GM18511 (cell line): ENCODE data around the gene RCOR2.

Experiments
- ATAC-seq: cut with Tn5 transposase; IDR thresholded peaks from one replicate; pipeline ENCODE4 v1.9.1; 2021; ENCODE audit warnings: mild to moderate bottlenecking, moderate library complexity; ENCODE audit not compliant: unreplicated experiment

Gene RCOR2

DNA sequence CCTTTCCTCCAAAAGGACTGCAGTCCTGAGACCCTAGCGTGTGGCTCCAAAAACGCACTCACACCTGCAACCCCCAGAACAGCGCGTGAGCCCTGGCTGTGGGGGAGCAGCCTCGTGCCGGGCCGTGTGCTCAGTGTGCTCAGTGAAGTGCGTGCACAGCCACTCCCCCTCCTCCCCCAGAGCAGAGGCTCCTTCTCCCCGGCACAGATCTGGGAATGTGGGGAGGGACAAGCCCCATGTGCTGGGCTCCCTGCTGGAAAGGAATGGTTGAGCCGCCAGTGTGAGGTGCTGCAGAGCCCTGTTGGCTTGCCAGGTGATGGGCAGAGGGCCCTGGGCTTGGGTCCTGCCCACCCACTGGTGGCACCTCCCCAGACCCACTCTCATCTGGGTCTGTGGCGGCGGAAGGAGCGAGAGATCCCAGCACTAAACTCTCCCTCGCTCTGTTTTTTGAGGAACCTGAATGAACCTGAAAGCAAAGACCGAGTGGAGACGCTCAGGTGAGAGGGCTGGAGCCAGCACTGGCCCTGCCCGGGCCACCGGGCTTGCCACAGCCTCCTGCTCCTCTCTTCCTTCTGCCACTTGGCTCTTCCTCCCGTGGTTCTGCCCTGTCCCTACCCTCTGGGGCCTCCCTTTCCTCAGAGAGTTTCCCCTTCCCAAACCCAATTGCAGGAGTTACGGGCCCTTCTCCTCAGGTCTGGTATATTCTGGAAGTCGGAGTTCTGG lies 9.0 kb downstream of the RCOR2 start:
- no peak for ATAC-seq

DNA sequence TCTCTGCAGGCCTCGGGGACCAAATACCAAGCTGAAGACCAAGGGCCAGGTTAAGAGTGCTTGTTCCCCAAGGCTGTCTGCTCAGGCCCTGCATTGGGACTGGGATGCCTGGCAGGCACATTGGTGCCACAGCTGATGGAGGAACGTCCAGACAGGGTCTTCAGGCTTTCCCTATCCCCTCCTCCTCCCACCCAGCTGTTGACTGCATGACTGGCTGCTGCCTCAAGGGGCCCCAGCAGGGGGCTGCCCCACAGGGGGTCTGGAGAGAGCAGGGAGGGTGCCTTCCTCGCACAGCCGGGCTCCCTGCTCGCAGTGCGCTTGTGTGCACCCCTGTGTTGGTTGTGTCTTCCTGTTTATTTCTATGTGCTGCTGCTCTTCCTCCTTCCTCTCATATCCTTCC lies 9.9 kb downstream of the RCOR2 start:
- no peak for ATAC-seq

DNA sequence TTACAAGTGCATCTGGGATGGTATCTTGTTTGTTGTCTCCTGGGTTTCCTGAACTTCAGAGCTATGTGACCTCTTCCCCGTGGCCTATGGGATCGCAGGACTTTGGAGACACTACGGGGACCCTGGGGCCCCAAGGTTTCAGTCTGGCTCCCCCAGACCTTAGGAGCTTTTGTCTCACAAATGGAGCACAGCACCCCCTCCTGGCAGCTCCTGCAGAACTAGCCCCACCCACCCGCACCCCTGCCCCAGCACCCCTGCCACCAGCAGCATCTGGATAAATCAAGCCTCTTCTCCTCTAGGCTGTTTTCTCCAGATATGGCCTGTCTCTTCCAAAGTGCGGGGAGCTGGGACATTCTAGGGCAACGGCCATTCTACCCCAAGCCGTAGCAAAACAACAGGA lies 10.4 kb downstream of the RCOR2 start:
- ATAC-seq = no peak

DNA sequence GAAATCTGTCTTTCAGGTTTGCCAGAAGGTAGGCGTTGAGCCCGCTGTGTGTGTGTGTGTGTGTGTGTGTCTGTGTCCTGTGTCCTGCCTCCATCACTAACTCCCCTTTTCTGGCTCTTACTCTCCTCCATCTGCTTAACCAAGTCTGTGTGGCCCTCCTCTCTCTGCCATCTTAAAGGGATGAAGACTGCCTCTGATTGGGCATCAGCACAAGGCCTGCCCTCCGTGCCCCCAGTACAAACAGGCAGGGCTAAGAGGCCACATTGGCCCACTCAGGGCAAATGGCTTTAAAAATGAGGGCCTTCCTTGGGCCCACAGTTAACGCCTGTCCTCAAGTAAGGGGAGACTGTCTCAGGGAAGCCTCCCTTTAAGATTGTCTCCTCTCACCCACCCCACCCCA lies 10.9 kb downstream of the RCOR2 start:
- ATAC-seq = no peak

DNA sequence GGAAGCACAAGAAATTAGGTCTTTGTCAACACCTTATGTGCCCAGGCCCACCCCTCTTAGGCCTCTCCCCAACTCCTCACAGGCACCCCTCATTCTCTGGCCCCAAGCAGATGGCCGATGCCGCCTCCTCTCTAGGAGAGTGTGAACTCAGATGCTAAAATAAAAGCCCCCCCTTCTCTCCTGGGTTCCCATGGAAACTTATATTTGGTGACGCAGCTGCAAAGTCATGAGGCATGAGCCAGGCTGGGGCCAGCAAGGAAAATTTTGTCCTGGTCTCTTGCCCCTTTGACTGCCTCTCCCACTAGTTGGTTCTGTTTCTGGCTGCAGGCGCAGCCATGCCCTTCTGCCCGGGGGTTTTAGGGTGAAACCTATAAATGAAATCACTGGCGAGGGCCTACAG lies 11.8 kb downstream of the RCOR2 start:
- ATAC-seq = no peak

DNA sequence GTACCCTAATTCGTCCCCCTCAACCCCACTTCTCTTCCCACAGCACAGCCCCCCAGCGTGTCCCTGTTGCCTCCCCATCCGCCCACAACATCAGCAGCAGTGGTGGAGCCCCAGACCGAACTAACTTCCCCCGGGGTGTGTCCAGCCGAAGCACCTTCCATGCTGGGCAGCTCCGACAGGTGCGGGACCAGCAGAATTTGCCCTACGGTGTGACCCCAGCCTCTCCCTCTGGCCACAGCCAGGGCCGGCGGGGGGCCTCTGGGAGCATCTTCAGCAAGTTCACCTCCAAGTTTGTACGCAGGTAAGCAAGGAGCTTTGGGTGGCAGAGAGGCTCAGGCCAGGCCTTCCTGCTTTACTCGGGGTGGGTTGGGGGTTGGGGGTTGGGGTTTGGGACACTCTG lies 12.2 kb downstream of the RCOR2 start:
- ATAC-seq = no peak

DNA sequence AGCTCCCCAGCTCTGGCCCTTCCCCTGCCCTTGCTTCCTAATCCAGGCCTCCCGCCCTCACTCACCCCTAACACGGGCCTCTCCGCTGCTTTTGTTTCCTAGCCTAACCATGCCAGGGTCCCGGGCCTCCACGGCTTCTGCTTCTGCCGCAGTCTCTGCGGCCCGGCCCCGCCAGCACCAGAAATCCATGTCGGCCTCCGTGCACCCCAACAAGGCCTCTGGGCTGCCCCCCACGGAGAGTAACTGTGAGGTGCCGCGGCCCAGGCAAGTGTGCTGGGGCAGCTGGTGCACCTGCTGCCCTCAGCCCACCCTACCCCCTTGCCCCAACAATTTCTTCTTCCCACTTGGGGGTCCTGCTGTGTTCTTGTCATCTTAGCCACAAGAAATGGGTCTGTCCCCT lies 13.1 kb downstream of the RCOR2 start:
- ATAC-seq = no peak

DNA sequence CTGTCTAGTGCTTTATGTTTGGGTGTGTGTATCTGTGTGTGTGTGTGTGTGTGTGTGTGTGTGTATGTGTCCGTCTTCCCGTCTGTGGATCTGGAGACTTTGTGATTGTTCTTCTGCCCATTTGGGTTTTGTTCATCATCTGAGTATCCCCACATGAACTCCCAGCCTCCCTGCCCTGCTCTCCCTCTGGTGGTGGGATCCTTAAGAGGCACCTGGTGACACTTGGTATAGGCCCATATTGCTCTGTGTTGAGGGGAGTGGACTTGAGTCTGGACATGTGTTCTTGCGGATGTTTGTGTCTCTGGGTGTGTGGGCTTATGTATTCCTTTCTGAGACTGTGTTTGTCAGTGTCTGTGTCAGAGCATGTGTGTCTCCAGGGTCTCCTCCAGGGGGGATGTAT lies 15.3 kb downstream of the RCOR2 start:
- ATAC-seq = no peak

DNA sequence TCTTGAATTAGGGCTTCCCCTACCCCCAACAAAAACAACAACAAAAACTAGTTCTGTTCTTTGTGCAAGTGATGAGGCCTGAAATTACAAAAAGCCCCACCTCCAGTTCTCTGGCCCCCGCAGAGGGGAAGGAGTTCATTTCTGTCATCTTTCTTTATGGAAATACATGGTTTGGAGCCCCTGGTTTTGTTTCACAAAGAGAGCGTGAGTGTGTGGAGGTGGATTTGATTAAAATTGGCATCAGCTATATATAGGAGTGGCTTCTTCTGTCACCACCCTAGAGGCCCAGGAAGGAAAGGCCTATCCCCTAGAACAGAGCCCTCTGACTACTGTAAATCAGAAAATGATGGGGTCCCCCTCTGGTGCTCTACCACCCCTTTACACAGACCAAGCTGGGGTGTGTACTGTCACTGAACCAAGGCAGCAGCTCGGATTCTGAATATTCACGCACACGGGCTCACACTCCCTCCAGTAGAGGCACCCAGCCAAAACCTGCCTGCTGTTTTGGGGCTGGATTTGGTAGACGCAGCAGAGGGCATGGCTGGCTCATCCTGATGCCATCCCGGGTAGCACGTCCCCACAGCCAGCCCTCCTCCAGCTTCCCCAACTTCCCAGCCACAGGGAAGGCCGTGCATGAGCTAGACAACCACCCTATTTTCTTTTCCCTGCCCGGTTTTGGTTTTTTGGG lies 19.4 kb downstream of the RCOR2 start:
- ATAC-seq = no peak

DNA sequence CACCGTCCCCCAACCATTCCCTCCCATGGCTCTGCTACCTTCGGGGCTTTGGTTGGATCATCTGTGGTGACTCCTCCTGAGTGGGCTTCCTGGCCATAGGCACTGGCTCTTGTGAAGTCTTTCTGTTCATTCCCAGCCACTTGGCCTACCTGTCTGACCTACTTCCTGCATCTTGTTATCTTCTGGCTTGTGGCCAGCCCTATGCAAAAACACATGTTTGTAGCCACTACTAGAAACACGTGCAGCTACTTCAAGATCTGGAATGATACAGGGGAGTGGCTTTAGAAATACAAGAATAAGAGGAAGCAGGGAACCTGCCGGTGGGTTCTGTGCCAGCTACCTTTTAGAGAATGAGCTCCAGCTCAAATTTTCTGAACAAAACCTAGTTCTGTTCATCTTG lies 20.9 kb downstream of the RCOR2 start:
- no peak for ATAC-seq

DNA sequence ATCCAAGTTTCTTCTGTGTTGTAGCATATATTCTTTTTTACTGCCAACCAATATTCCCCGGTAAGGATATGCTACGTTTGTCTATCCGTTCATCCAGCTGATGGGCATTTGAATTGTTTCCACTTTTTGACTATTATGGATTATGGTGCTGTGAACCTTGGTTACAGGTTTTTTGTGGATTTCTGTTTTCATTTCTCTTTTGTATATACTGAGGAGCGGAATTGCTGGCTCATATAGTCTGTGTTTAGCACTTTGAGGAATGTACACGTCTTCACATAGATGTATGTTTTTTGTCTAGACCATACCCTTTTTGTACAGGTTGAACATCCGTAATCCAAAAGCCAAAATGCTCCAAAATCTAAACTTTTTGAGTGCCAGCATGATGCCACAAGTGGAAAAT lies 23.6 kb downstream of the RCOR2 start:
- no peak for ATAC-seq

DNA sequence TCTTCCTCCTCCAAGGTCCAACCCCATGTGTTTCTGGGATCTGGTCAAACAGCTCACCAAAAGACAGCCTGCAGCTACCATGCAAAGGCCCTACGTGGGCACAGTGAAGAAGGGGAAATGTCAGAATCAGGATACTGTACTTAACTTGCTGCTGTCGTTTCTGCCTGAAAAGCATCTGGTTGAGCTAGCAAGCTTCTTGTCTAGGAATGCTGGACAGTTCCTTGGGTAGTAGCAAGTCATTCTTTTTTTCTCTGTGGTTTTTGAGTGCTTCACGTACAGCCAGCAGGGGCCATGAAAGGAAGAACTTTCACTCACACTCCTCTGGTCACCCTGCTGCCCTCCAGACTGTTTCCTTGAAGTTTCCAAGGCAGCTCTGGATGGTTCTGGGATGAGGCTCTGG lies 24.7 kb downstream of the RCOR2 start:
- ATAC-seq = no peak

DNA sequence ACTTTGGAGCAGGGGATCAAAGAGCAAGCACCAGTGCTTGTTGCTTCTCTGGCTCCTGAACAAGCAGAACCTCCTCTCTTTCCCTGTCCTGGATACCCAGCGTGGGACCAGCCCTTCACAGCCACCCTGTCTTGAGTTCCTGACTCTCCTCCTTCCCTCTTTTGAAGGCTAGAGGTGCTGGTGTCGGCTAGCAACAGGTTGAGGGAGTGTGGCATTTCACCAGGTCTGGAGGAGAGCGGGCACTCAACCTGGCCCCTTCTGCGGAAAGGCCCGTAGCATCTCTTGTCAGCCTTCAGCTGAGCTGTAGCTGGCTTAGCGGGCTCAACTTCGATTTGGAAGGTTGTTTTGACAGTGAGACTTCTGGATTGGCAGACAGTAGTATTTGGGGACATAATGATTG lies 26.6 kb downstream of the RCOR2 start:
- no peak for ATAC-seq

DNA sequence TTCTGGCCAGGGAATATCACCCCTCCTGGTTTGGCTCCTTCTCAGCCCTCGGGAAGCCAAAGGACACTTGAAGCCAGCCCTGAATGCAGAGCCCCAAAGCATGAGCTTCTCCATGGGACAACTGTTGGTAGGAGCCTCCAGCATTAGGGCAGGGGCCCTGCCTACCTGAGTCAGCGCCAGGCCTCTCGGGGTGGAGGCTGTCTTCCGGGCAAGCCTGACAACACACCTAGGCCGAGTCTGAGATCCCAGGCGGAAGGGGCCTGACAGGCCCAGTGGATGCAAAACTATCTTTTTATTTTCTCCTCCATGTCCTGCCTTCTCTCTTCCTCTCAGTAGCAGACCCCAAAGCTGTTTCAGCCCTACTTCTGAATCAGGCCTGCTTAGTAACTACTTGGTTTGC lies 27.6 kb downstream of the RCOR2 start:
- no peak for ATAC-seq

DNA sequence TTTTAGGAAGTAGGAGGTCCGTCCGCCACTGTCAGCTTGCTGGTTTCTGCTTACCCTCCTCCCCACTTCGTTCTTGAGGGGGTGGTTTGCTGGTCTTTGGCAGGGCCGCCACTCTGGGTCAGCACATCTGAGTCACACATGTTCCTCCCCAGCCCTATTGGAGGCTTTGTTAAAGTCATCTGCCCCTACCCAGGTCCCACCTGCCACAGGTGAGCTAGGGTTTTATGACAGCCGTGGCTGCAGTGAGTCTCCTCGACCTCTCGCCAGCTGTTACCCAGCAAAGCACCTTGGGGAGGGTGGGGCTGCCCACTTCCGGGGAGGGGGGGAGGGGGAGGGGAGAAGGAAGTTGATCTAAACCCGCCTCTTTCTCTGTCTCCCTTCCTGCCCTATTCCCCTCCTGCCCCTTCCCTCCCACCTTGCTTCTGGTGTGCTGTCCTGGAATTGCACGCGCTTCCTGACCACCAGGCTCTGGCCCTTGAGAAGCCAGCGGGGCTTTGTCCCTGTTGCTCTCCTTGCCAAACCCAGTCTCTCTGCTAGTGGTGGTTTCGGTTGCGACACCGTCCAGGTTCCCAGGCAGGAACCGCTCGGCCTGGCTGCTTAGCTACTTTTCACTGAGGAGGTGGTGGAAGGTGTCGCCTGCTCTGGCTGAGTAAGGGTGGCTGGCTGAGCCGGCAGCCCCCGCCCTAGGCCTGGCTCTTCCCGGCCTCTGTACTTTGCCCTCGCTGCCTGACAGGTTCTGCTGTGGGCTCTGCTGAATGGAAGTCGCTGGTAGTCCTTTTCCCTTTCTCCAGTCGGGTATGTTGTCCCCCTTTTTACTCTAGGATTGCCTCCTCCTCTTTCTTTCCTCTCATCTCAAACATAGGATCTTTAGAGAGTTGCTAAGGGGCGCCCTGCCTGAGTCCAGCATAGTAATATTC lies 28.5 kb downstream of the RCOR2 start:
- ATAC-seq = peak; percentile 74

DNA sequence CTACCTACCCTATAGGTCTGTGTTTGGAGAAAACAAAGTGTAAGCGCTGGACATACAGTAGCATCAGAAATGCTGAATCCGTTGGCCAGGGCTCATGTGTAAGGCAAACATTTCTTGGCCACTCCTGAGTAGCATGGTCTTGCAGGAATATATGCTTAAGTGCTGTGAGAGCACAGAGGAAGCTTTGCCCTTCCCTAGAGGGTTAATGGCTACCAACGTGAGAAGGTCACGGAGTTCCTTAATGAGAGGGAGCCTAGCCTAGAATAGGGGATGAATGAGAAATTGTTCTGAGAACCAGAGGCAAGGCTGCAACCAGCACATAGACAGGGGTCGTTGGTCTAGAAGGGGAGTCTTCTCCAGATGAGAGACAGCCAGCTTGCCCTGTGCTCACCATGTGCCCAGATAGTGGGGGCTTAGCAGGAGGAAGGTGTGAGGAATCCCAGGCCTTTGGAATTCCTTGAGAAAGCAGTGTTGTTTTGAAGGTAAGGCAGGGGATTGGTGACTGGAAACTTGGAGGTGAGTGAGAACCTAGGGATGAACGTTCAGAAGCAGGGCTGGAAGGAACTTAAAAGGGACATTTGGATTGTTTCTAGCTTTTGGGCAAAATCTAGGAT lies 29.5 kb downstream of the RCOR2 start:
- ATAC-seq = no peak

DNA sequence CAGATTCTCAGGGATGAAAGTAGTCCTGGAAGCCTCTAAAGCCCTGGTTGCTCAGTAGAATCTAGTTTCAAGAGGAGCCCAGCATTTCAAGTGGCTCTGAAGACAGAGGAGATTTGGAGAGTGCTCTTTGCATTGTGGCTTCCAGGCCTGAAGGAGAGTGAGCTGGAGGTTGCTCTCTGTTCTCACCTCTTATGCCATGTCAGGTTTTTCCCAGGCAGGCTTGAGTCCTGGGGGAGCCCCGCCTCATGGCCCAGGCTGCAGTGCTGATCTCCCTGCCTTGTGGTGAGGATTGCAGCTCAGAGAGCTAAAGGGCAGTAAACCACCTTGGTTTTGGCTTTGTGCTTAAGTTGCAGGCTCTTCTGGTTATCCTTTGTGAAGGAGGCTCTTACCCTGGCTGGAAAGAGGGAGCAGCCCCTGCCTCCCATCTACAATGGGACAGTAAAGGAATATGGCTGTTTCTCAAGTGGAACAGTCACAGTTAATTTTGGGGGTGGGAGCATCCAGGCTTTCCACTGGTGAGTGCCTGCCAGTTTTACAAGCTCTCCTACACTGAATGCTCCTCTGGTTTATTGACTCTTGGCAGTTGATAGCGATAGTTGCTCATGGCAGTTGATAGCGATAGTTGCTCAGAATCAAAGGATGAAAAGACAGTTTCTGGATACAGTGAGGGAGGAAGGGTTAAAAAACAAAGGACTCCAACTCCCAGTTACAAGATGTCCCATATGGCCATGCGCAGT lies 32.6 kb downstream of the RCOR2 start:
- no peak for ATAC-seq

DNA sequence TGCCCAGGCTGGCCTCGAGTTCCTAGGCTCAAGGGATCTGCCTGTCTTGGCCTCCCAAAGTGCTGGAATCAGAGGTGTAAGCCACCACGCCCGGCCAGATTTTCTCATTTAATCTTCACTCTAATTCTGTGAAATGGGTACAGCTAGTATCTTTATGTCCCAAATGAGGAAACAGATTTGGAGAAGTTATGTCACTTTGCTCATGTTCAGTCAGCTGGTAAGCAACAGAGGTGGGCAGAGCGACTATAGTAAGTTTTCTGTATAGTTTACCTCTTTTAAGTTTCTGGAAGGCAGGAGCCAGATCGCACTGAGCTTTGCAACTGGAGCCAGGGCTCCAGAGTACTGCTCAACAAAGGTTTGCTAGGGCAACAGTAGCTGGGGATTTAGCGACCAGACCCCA lies 33.2 kb downstream of the RCOR2 start:
- ATAC-seq = no peak

DNA sequence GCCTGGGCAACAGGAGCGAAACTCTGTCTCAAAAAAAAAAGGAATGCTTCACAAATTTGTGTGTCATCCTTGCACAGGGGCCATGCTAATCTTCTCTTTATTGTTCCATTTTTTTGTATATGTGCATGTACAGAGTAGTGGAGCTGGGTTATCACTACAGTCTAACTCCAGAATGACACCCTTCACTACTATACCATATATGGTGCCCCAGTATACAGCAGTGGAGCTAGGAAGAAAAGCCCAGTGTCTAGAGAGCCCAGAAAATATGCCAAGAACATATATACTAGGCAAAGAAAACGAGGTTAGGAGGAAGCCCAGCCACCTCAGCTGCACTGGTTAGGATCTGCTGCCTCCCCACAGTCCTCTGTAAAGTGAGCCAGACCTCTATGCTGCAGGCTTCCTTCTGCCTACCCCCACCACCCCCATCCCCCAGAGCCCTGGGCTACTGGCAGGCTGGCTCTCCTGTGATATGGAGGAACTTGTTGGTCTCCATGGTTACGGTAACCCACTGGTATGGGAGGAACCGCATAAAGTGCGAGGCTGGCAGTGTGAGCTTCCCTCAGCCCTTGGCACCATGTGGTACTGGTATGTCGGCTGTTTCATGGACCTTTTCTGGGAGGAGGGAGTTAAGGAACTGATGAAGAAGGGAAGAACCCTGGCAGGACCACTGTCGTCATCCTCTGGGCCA lies 34.3 kb downstream of the RCOR2 start:
- ATAC-seq = no peak

DNA sequence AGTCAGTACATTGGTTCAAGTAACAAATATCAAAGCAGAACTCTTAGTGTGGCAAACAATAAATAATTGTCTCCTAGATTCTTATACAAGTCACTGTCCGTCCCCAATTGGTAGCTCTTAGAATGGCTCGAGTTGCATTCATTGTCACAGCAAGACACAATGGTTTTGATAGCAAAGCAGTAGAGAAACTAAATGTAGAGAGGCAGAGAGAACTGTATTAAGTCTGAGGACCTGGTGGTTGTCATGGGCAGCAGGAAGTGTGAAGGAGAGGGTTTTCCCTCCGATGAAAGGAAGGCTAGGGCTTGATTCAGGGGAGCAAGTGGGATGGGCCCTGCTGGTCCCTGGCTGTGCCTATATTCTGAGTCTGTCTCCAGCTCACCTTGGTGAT lies 36.6 kb downstream of the RCOR2 start:
- no peak for ATAC-seq
